SK-N-MC (cell line): ENCODE data around the gene AGPAT3.
"Not testable (repeated sequence)": the region's sequence is repeated elsewhere in the genome, so short reads cannot be mapped to it uniquely, and the experiment has no call there.

Experiments
- DNase-seq: peaks from one replicate; pipeline ENCODE4 v3.0.0-alpha.2; 2011; ENCODE audit warnings: low read depth, low spot score
- H3K27ac ChIP-seq: fragments of 200-600 bp; sonication (generic); 2 replicates; pipeline ENCODE4 v1.5.1; 2016; ENCODE audit warnings: mixed run types
- H3K36me3 ChIP-seq: fragments of 200-600 bp; sonication (generic); 2 replicates; pipeline ENCODE4 v1.6.1; 2017; ENCODE audit warnings: antibody characterized with exemption, low read length, mixed read lengths; ENCODE audit not compliant: insufficient read depth
- H3K4me3 ChIP-seq: fragments of 200-600 bp; sonication (generic); 2 replicates; pipeline ENCODE4 v1.5.1; 2016
- H3K9ac ChIP-seq: fragments of 200-600 bp; sonication (generic); 2 replicates; pipeline ENCODE4 v1.8.0; 2017; ENCODE audit warnings: mixed run types, mixed read lengths; ENCODE audit not compliant: insufficient read length
- H3K9me3 ChIP-seq: fragments of 200-600 bp; sonication (generic); 2 replicates; pipeline ENCODE4 v1.6.1; 2017; ENCODE audit warnings: low read depth, mild to moderate bottlenecking, antibody characterized with exemption, low read length, moderate library complexity, mixed read lengths
- EZH2 ChIP-seq: fragments of 200-600 bp; sonication (generic); IDR thresholded peaks from one replicate; pipeline ENCODE4 v1.6.1; 2017; ENCODE audit warnings: antibody characterized with exemption
- FOXP2 ChIP-seq: optimal IDR thresholded peaks from 2 replicates; pipeline ENCODE3; 2011; ENCODE audit warnings: mild to moderate bottlenecking, moderate library complexity; ENCODE audit not compliant: insufficient read depth; ENCODE audit errors: extremely low read length, control extremely low read depth
- POLR2AphosphoS5 ChIP-seq: IDR thresholded peaks from 2 replicates; pipeline ENCODE4 v1.6.1; 2012; ENCODE audit warnings: mild to moderate bottlenecking, low read depth, low read length, borderline replicate concordance

Gene AGPAT3

GRCh38 chr21:43894206-43894577 is 29.2 kb downstream of the AGPAT3 start:
- Histone ChIP-seq H3K9ac (no peak overlapping the region), H3K27ac (peak overlapping the region; percentile 21; the same call in 1 of the 2 replicates), H3K4me3 (no peak overlapping the region), H3K9me3 (no peaks in the 10 kb centered on the region), H3K36me3 (peaks cover 25% of the 10 kb centered on the region)
- TF ChIP-seq POLR2AphosphoS5: no peak
- no peak for TF ChIP-seq FOXP2
- DNase-seq: no peak

- Histone ChIP-seq H3K27ac (no peak overlapping the region), H3K4me3 (no peak overlapping the region), H3K9me3 (no peaks in the 10 kb centered on the region), H3K9ac (no peak overlapping the region), H3K36me3 (peaks cover 21% of the 10 kb centered on the region)
- TF ChIP-seq POLR2AphosphoS5: no peak
- no peak for TF ChIP-seq FOXP2
- no peak for TF ChIP-seq EZH2
- DNase-seq: no peak
Observed at GRCh38 chr21:43895196-43895595, 30.2 kb downstream of the AGPAT3 start.

- not testable (repeated sequence) for H3K9me3 ChIP-seq, H3K4me3 ChIP-seq, H3K27ac ChIP-seq, DNase-seq, H3K9ac ChIP-seq
- H3K36me3 ChIP-seq: peaks cover 15% of the 10 kb centered on the region
Observed at GRCh38 chr21:43896696-43897299, 31.8 kb downstream of the AGPAT3 start.

- Histone ChIP-seq H3K9ac (no peak overlapping the region), H3K9me3 (no peaks in the 10 kb centered on the region), H3K27ac (no peak overlapping the region), H3K36me3 (peaks cover 13% of the 10 kb centered on the region), H3K4me3 (no peak overlapping the region)
- no peak for TF ChIP-seq POLR2AphosphoS5
- no peak for TF ChIP-seq FOXP2
- TF ChIP-seq EZH2: no peak
- DNase-seq: no peak
Observed at GRCh38 chr21:43899307-43900077, 34.5 kb downstream of the AGPAT3 start.

- H3K36me3 ChIP-seq: peaks cover 13% of the 10 kb centered on the region
- no peak for TF ChIP-seq FOXP2
- no peak for TF ChIP-seq EZH2
- TF ChIP-seq POLR2AphosphoS5: no peak
- no peak overlapping the region for H3K9ac ChIP-seq
- DNase-seq: no peak
- H3K4me3 ChIP-seq: no peak overlapping the region
- no peaks in the 10 kb centered on the region for H3K9me3 ChIP-seq
- H3K27ac ChIP-seq: no peak overlapping the region
Observed at GRCh38 chr21:43900078-43900385, 35.0 kb downstream of the AGPAT3 start.

GRCh38 chr21:43900690-43901089 is 35.7 kb downstream of the AGPAT3 start:
- Histone ChIP-seq H3K9ac (no peak overlapping the region), H3K27ac (no peak overlapping the region), H3K36me3 (peaks cover 13% of the 10 kb centered on the region), H3K4me3 (no peak overlapping the region), H3K9me3 (no peaks in the 10 kb centered on the region)
- no peak for TF ChIP-seq FOXP2
- TF ChIP-seq POLR2AphosphoS5: no peak
- DNase-seq: no peak

GRCh38 chr21:43902441-43902840 is 37.4 kb downstream of the AGPAT3 start:
- Histone ChIP-seq H3K27ac (0 out of 2 replicates have a peak overlapping the region, but pooled peaks have one; percentile 30), H3K9ac (no peak overlapping the region), H3K4me3 (no peak overlapping the region), H3K9me3 (no peaks in the 10 kb centered on the region), H3K36me3 (peaks cover 16% of the 10 kb centered on the region)
- DNase-seq: no peak
- TF ChIP-seq FOXP2 (no peak), POLR2AphosphoS5 (no peak), EZH2 (no peak)

- peaks cover 12% of the 10 kb centered on the region for H3K36me3 ChIP-seq
- no peak for DNase-seq
- no peaks in the 10 kb centered on the region for H3K9me3 ChIP-seq
- H3K4me3 ChIP-seq: no peak overlapping the region
- H3K27ac ChIP-seq: no peak overlapping the region
- no peak overlapping the region for H3K9ac ChIP-seq
- TF ChIP-seq FOXP2: no peak
- TF ChIP-seq EZH2: no peak
- TF ChIP-seq POLR2AphosphoS5: no peak
Observed at GRCh38 chr21:43903451-43904091, 38.5 kb downstream of the AGPAT3 start.

GRCh38 chr21:43904331-43904781 is 39.3 kb downstream of the AGPAT3 start:
- no peak overlapping the region for H3K9ac ChIP-seq
- H3K27ac ChIP-seq: no peak overlapping the region
- no peak for TF ChIP-seq POLR2AphosphoS5
- no peak for TF ChIP-seq EZH2
- TF ChIP-seq FOXP2: no peak
- H3K36me3 ChIP-seq: peaks cover 7% of the 10 kb centered on the region; the same call in 1 of the 2 replicates
- no peaks in the 10 kb centered on the region for H3K9me3 ChIP-seq
- no peak overlapping the region for H3K4me3 ChIP-seq
- DNase-seq: no peak
